B cell (primary cell): ENCODE data around the gene TMEM45B. TPM values are rescaled to one million over a fixed set of nuclear protein-coding genes. Genes with fewer than 3 reads are reported as not detected.

Source experiments
- ATAC-seq: fragments of 200-7000 bp; cut with Tn5 transposase; one replicate; pipeline ENCODE4 v1.10.0; 2021; ENCODE audit warnings: low read depth, mild to moderate bottlenecking, moderate number of reproducible peaks, moderate library complexity
- CTCF ChIA-PET: fragments of 350-600 bp; sonication (Branson Sonifier 250); formaldehyde crosslinking; loops from one replicate; lab custom pipeline; 2021; ENCODE audit warnings: antibody characterized with exemption, inconsistent platforms; lab: Charles Lee
- POLR2A ChIA-PET: fragments of 350-600 bp; sonication (Branson Sonifier 250); formaldehyde crosslinking; loops from one replicate; lab custom pipeline; 2021; ENCODE audit warnings: antibody characterized with exemption; lab: Charles Lee
- DNase-seq: peaks from one replicate; pipeline ENCODE4 v3.0.0; 2013
- H2AFZ ChIP-seq: 2 replicates; pipeline ENCODE4 v1.6.1; 2012; ENCODE audit warnings: mild to moderate bottlenecking, low read depth, low read length; ENCODE audit not compliant: insufficient read depth, poor library complexity, severe bottlenecking
- H3K27ac ChIP-seq, 2 donors: 1 replicate in 1 of 2; 2 replicates in 1 of 2; pipeline ENCODE4 v1.5.1; 2012 to 2013; ENCODE audit warnings: low read length in 2 of 2, mild to moderate bottlenecking in 2 of 2, moderate library complexity in 1 of 2
- H3K27me3 ChIP-seq, 4 experiments: fragments of 200-600 bp in 1 of 4; sonication (generic) in 1 of 4; replicated peaks in 1 of 4; 1 replicate in 2 of 4; 2 replicates in 2 of 4; pipeline versions ENCODE4 v1.6.1 to v1.7.0; 2013 to 2016; ENCODE audit warnings: low read length in 3 of 4, mild to moderate bottlenecking in 2 of 4, mixed read lengths in 1 of 4, moderate library complexity in 1 of 4; ENCODE audit not compliant: insufficient read depth in 4 of 4, control insufficient read depth in 3 of 4; ENCODE audit errors: control extremely low read depth in 1 of 4
- H3K36me3 ChIP-seq, 2 experiments: replicated peaks in 1 of 2; 1 replicate in 1 of 2; 2 replicates in 1 of 2; pipeline versions ENCODE4 v1.6.1 to v1.7.1; 2013; ENCODE audit warnings: low read length in 1 of 2; ENCODE audit not compliant: insufficient read depth in 2 of 2, control insufficient read depth in 1 of 2; ENCODE audit errors: control extremely low read depth in 1 of 2, extremely low read depth in 1 of 2
- H3K4me1 ChIP-seq, 2 donors: fragments of 200-600 bp in 1 of 2; sonication (generic) in 1 of 2; 1 replicate in 1 of 2; 2 replicates in 1 of 2; pipeline versions ENCODE4 v1.5.1 to v1.6.1; 2013 to 2017; ENCODE audit warnings: low read length in 2 of 2; ENCODE audit not compliant: control insufficient read depth in 2 of 2, insufficient read depth in 2 of 2
- H3K4me2 ChIP-seq: replicated peaks from 2 replicates; pipeline ENCODE3; 2012; ENCODE audit warnings: mild to moderate bottlenecking, low read depth, low read length; ENCODE audit not compliant: poor library complexity, severe bottlenecking
- H3K4me3 ChIP-seq, 5 experiments: fragments of 200-600 bp in 1 of 5; sonication (generic) in 1 of 5; 1 replicate in 3 of 5; 2 replicates in 2 of 5; pipeline versions ENCODE4 v1.5.1 to v1.7.0; 2011 to 2016; ENCODE audit warnings: low read length in 4 of 5, mild to moderate bottlenecking in 4 of 5, low read depth in 2 of 5, control low read depth in 1 of 5, moderate library complexity in 1 of 5; ENCODE audit not compliant: insufficient read depth in 1 of 5; ENCODE audit errors: control extremely low read depth in 1 of 5, extremely low read depth in 1 of 5
- H3K79me2 ChIP-seq: fragments of 200-600 bp; sonication (generic); one replicate; pipeline ENCODE4 v1.6.0; 2016; ENCODE audit warnings: low read length; ENCODE audit not compliant: control insufficient read depth, insufficient read depth
- H3K9ac ChIP-seq: fragments of 200-600 bp; sonication (generic); 2 replicates; pipeline ENCODE4 v1.6.1; 2017; ENCODE audit warnings: mild to moderate bottlenecking, low read length, moderate library complexity
- H3K9me3 ChIP-seq, 3 donors: one replicate each; pipeline versions ENCODE4 v1.6.1 to v1.7.1; 2013; ENCODE audit warnings: low read length in 2 of 3; ENCODE audit not compliant: control insufficient read depth in 2 of 3, insufficient read depth in 1 of 3; ENCODE audit errors: control extremely low read depth in 1 of 3
- H4K20me1 ChIP-seq: 2 replicates; pipeline ENCODE4 v1.6.0; 2012; ENCODE audit warnings: mild to moderate bottlenecking, low read length; ENCODE audit not compliant: insufficient read depth, control insufficient read depth, poor library complexity, severe bottlenecking
- H3K27ac Mint-ChIP-seq: one replicate; pipeline ENCODE4 v1.8.0; 2021; ENCODE audit warnings: mixed read lengths
- H3K27me3 Mint-ChIP-seq: one replicate; pipeline ENCODE4 v1.8.0; 2021; ENCODE audit warnings: mixed read lengths
- H3K4me1 Mint-ChIP-seq: one replicate; pipeline ENCODE4 v1.8.0; 2021; ENCODE audit warnings: mixed read lengths
- H3K4me3 Mint-ChIP-seq: one replicate; pipeline ENCODE4 v1.8.0; 2021; ENCODE audit warnings: mixed read lengths
- H3K9me3 Mint-ChIP-seq: one replicate; pipeline ENCODE4 v1.8.0; 2022; ENCODE audit warnings: mixed read lengths; ENCODE audit not compliant: insufficient read depth
- EZH2 ChIP-seq: IDR thresholded peaks from 2 replicates; pipeline ENCODE4 v1.6.1; 2012; ENCODE audit warnings: borderline replicate concordance, low read depth, mild to moderate bottlenecking, moderate library complexity, low read length; ENCODE audit not compliant: insufficient read depth, poor library complexity, severe bottlenecking
- WGBS: methylation state at CpG from one replicate; pipeline ENCODE4 v1.1.5; 2013; ENCODE audit warnings: missing lambda C conversion rate; ENCODE audit not compliant: insufficient coverage; 5-methylcytosine and 5-hydroxymethylcytosine counted together
- intact Hi-C: fragments of 100-400 bp; cut with micrococcal nuclease; formaldehyde crosslinking; loops from one replicate; pipeline ENCODE4 v1.10.0; 2022
- polyA plus RNA-seq: library from polyadenylated mRNA; depleted of rRNA; stranded (reverse); fragments of >200 nt; gene quantifications from 2 replicates; pipeline ENCODE4 v1.2.3, GENCODE V29; 2012
- total RNA-seq, 2 donors: library from RNA; stranded (reverse); fragments of 120-200 nt in 1 of 2; gene quantifications; 1 replicate in 1 of 2; 2 replicates in 1 of 2; pipeline versions ENCODE4 v1.2.3 to v1.2.4, GENCODE V29; 2013 to 2022
- TF ChIP-seq, protein P1 (sequence below): fragments of 200-600 bp; IDR thresholded peaks from one replicate; pipeline ENCODE4 v1.8.0; 2022; ENCODE audit warnings: antibody characterized with exemption, mild to moderate bottlenecking

The TMEM45B gene
- total and polyA plus RNA-seq, 2 donors (not counting 1 experiment from before 2014, with no cell fraction given), result not detected

DNA sequence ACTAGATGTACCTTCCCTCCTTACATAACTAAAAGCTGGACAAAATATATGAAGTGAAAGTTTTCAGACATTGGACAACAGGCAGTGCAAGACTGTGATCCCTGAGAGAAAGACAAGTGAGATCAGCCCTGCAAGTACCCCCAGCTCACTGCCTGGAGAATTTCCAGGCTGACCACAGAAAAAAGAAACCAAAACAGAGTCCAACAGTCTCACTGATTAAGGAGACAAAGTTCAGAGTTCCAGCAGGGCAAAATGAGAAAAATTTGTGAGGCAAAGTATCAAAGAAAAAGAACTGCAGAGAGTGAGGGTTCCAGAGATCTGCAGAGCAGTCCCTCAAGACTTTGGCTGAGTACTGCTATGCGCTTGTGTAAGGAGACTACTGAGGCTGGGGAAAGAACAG lies 47.3 kb upstream of the TMEM45B start:
- DNase-seq (no peak), ATAC-seq (no peak)
- H3K4me2 ChIP-seq, result no peak overlapping the region
- CTCF ChIA-PET, result no interaction called here
- no peaks in the 10 kb centered on the region for H3K4me1 ChIP-seq
- H3K27ac ChIP-seq, result no peak overlapping the region
- no peaks in the 10 kb centered on the region for H4K20me1 ChIP-seq
- intact Hi-C loops, result no loop called here
- no peak overlapping the region for H3K4me3 ChIP-seq
- peaks cover 1 to 9% (median 7%) of the 10 kb centered on the region in 3 donors for H3K9me3 ChIP-seq
- no peak overlapping the region for H3K9ac ChIP-seq
- Mint-ChIP-seq H3K4me1 (no peaks in the 10 kb centered on the region), H3K4me3 (no peak overlapping the region), H3K27ac (no peak overlapping the region), H3K27me3 (peaks cover 27% of the 10 kb centered on the region), H3K9me3 (peaks cover 9% of the 10 kb centered on the region)
- 100% methylated on average over 1 of the region's 1 CpG for WGBS
- POLR2A ChIA-PET, result no interaction called here
- H3K79me2 ChIP-seq, result no peaks in the 10 kb centered on the region
- no peaks in the 10 kb centered on the region for H3K27me3 ChIP-seq
- H3K36me3 ChIP-seq, result no peaks in the 10 kb centered on the region
- H2AFZ ChIP-seq, result no peak overlapping the region
- no peak for TF ChIP-seq EZH2
- TF ChIP-seq, protein P1, sequence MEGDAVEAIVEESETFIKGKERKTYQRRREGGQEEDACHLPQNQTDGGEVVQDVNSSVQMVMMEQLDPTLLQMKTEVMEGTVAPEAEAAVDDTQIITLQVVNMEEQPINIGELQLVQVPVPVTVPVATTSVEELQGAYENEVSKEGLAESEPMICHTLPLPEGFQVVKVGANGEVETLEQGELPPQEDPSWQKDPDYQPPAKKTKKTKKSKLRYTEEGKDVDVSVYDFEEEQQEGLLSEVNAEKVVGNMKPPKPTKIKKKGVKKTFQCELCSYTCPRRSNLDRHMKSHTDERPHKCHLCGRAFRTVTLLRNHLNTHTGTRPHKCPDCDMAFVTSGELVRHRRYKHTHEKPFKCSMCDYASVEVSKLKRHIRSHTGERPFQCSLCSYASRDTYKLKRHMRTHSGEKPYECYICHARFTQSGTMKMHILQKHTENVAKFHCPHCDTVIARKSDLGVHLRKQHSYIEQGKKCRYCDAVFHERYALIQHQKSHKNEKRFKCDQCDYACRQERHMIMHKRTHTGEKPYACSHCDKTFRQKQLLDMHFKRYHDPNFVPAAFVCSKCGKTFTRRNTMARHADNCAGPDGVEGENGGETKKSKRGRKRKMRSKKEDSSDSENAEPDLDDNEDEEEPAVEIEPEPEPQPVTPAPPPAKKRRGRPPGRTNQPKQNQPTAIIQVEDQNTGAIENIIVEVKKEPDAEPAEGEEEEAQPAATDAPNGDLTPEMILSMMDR, result no peak

DNA sequence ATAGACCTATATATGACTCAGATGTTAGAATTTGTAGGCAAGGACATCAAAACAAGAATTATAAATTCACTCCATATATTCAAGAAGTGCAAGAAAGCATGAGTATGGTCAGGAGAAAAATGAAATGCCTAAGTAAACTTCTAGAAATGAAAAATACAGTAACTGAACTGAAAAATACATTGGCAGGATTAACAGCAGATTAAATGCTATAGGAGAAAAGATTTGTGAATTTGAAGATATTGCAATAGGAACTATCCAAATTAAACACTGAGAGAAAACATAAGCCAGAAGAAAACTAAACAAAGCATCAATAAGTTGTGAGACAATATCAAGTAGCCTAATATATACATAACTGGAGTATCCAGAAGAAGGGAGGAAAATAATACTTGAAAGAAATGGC lies 46.6 kb upstream of the TMEM45B start:
- H3K27me3 ChIP-seq, result no peaks in the 10 kb centered on the region
- intact Hi-C loops, result no loop called here

More for the DNA sequence above, 46.6 kb upstream of the TMEM45B start:
- Histone ChIP-seq H2AFZ (no peak overlapping the region), H3K79me2 (no peaks in the 10 kb centered on the region), H3K4me3 (no peak overlapping the region), H3K4me2 (no peak overlapping the region), H4K20me1 (no peaks in the 10 kb centered on the region), H3K36me3 (no peaks in the 10 kb centered on the region), H3K27ac (no peak overlapping the region), H3K4me1 (no peaks in the 10 kb centered on the region), H3K9ac (no peak overlapping the region), H3K9me3 (peaks cover 1 to 9% (median 7%) of the 10 kb centered on the region in 3 donors)
- Mint-ChIP-seq H3K9me3 (peaks cover 9% of the 10 kb centered on the region), H3K4me1 (no peaks in the 10 kb centered on the region), H3K27ac (no peak overlapping the region), H3K4me3 (no peak overlapping the region), H3K27me3 (peaks cover 23% of the 10 kb centered on the region)
- DNase-seq (no peak), ATAC-seq (no peak)
- no peak for TF ChIP-seq EZH2
- TF ChIP-seq, protein P1, result no peak
- POLR2A ChIA-PET, result no interaction called here
- CTCF ChIA-PET, result no interaction called here
